H1 (cell line): Measurements from ENCODE around the gene KIFBP.

Experiments used
- CBX5 ChIP-seq: fragments of 300-800, 300-1000 bp; sonication (generic); IDR thresholded peaks from 2 replicates; pipeline ENCODE4 v1.7.1; 2016; ENCODE audit warnings: antibody characterized with exemption, low read length, low read depth
- CEBPB ChIP-seq: IDR thresholded peaks from 2 replicates; pipeline ENCODE4 v1.6.1; 2012; ENCODE audit warnings: low read depth, low read length
- CHD2 ChIP-seq: IDR thresholded peaks from 2 replicates; pipeline ENCODE4 v1.6.1; 2012; ENCODE audit warnings: low read length, improper control_type of control experiment
- CTCF ChIP-seq, 3 experiments: IDR thresholded peaks; 1 replicate in 2 of 3; 2 replicates in 1 of 3; pipeline versions ENCODE4 v1.5.1 to v1.6.1; 2011; ENCODE audit warnings: low read length in 3 of 3, mild to moderate bottlenecking in 3 of 3, inconsistent platforms in 2 of 3, low read depth in 1 of 3, moderate library complexity in 1 of 3; ENCODE audit not compliant: insufficient read depth in 1 of 3; ENCODE audit errors: control extremely low read depth in 1 of 3
- MAFK ChIP-seq: IDR thresholded peaks from 2 replicates; pipeline ENCODE4 v1.6.1; 2012; ENCODE audit warnings: low read depth, mild to moderate bottlenecking, improper control_type of control experiment, low read length
- POLR2A ChIP-seq, 2 experiments: IDR thresholded peaks; 1 replicate in 1 of 2; 2 replicates in 1 of 2; pipeline ENCODE4 v1.6.1; 2011; ENCODE audit warnings: low read depth in 2 of 2, low read length in 2 of 2, mild to moderate bottlenecking in 2 of 2; ENCODE audit errors: control extremely low read depth in 1 of 2
- SP2 ChIP-seq: IDR thresholded peaks from 2 replicates; pipeline ENCODE4 v1.6.1; 2012; ENCODE audit warnings: mild to moderate bottlenecking, low read length, inconsistent platforms
- TBP ChIP-seq: IDR thresholded peaks from 2 replicates; pipeline ENCODE4 v1.6.1; 2011; ENCODE audit warnings: low read depth, low read length, improper control_type of control experiment
- USF2 ChIP-seq: IDR thresholded peaks from 2 replicates; pipeline ENCODE4 v1.6.1; 2011; ENCODE audit warnings: low read length, improper control_type of control experiment

- no peak for TF ChIP-seq CBX5
- no peak for TF ChIP-seq CTCF (IDR thresholded peaks at IDR 0.05; ENCODE audit: control extremely low read depth in 1 of 3, insufficient read depth in 1 of 3, low read depth in 1 of 3, low read length in 3 of 3)
- no peak for TF ChIP-seq USF2
- TF ChIP-seq TBP: no peak
- TF ChIP-seq POLR2A (IDR thresholded peaks at IDR 0.05; ENCODE audit: control extremely low read depth in 1 of 2, low read depth in 2 of 2, low read length in 2 of 2): no peak
- no peak for TF ChIP-seq CHD2
- no peak for TF ChIP-seq CEBPB
- TF ChIP-seq MAFK: no peak
- no peak for TF ChIP-seq SP2
These were observed 31.4 kb upstream of the KIFBP start for GRCh38 chr10:68957284-68957615.
